Prostate gland (tissue), 2 donors: Measurements from ENCODE around the gene MAD2L2. TPM values are rescaled to one million over a fixed set of nuclear protein-coding genes. Genes with fewer than 3 reads are reported as not detected.

Source experiments
- DNase-seq: peaks from one replicate; pipeline ENCODE4 v3.0.0-alpha.2; 2019; ENCODE audit warnings: low spot score
- H3K27ac ChIP-seq, 2 donors: fragments of 200-600 bp; sonication (generic); 2 replicates each; pipeline ENCODE4 v1.5.1; 2017 to 2019
- H3K27me3 ChIP-seq: fragments of 200-600 bp; sonication (generic); replicated peaks from 2 replicates; pipeline ENCODE4 v1.5.1; 2019; ENCODE audit not compliant: insufficient read depth
- H3K36me3 ChIP-seq, 2 donors: fragments of 200-600 bp; sonication (generic); 1 replicate in 1 of 2; 2 replicates in 1 of 2; pipeline versions ENCODE4 v1.5.1 to v1.8.1; 2017 to 2019
- H3K4me1 ChIP-seq: fragments of 200-600 bp; sonication (generic); replicated peaks from 2 replicates; pipeline ENCODE4 v1.5.1; 2019
- H3K4me3 ChIP-seq, 2 donors: fragments of 200-600 bp; sonication (generic); 2 replicates each; pipeline ENCODE4 v1.5.1; 2017 to 2019
- H3K9me3 ChIP-seq: fragments of 200-600 bp; sonication (generic); 2 replicates; pipeline ENCODE4 v1.5.1; 2017
- POLR2A ChIP-seq: fragments of 450-650 bp; IDR thresholded peaks from one replicate; pipeline ENCODE4 v1.6.1; 2016; ENCODE audit warnings: antibody characterized with exemption, mild to moderate bottlenecking
- POLR2AphosphoS5 ChIP-seq: sonication (generic); formaldehyde crosslinking; IDR thresholded peaks from one replicate; pipeline ENCODE4 v1.6.1; 2017; ENCODE audit warnings: antibody characterized with exemption
- WGBS: methylation state at CpG from one replicate; pipeline ENCODE4 v1.1.5; 2018; 5-methylcytosine and 5-hydroxymethylcytosine counted together
- intact Hi-C: fragments of 100-400 bp; cut with DNase I; formaldehyde crosslinking; loops from one replicate; pipeline ENCODE4 v1.14.2; 2022
- total RNA-seq, 2 donors: library from RNA; depleted of rRNA; stranded (reverse); fragments of >200 nt; gene quantifications; one replicate each; pipeline ENCODE4 v1.1.0, GENCODE V29; 2016
- TF ChIP-seq, protein P1 (sequence below), 4 experiments: fragments of 200-600 bp in 2 of 4; fragments of 450-650 bp in 2 of 4; sonication (generic) in 2 of 4; IDR thresholded peaks; 1 replicate in 3 of 4; 2 replicates in 1 of 4; pipeline ENCODE4 v1.5.1; 2016 to 2019; ENCODE audit warnings: antibody characterized with exemption in 4 of 4, mild to moderate bottlenecking in 2 of 4, moderate library complexity in 2 of 4

The MAD2L2 gene
- total RNA-seq, 2 donors from 2014 or later = 37.3 to 67.8 TPM

GRCh38 chr1:11674488-11674887, 6.5 kb downstream of the MAD2L2 start:
- no peak for DNase-seq
- whole genome bisulfite sequencing = 97% methylated on average over 12 of the region's 14 CpGs
- H3K27me3 ChIP-seq = no peaks in the 10 kb centered on the region
- H3K4me3 ChIP-seq = no peak overlapping the region
- H3K4me1 ChIP-seq = no peaks in the 10 kb centered on the region
- intact Hi-C loops = no loop called here
- TF ChIP-seq POLR2A (no peak), POLR2AphosphoS5 (no peak)
- TF ChIP-seq, protein P1, sequence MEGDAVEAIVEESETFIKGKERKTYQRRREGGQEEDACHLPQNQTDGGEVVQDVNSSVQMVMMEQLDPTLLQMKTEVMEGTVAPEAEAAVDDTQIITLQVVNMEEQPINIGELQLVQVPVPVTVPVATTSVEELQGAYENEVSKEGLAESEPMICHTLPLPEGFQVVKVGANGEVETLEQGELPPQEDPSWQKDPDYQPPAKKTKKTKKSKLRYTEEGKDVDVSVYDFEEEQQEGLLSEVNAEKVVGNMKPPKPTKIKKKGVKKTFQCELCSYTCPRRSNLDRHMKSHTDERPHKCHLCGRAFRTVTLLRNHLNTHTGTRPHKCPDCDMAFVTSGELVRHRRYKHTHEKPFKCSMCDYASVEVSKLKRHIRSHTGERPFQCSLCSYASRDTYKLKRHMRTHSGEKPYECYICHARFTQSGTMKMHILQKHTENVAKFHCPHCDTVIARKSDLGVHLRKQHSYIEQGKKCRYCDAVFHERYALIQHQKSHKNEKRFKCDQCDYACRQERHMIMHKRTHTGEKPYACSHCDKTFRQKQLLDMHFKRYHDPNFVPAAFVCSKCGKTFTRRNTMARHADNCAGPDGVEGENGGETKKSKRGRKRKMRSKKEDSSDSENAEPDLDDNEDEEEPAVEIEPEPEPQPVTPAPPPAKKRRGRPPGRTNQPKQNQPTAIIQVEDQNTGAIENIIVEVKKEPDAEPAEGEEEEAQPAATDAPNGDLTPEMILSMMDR (IDR thresholded peaks at IDR 0.05) = no peak
- no peaks in the 10 kb centered on the region for H3K9me3 ChIP-seq
- no peak overlapping the region for H3K27ac ChIP-seq
- H3K36me3 ChIP-seq = peaks cover 0 to 9% of the 10 kb centered on the region in 2 donors

DNA sequence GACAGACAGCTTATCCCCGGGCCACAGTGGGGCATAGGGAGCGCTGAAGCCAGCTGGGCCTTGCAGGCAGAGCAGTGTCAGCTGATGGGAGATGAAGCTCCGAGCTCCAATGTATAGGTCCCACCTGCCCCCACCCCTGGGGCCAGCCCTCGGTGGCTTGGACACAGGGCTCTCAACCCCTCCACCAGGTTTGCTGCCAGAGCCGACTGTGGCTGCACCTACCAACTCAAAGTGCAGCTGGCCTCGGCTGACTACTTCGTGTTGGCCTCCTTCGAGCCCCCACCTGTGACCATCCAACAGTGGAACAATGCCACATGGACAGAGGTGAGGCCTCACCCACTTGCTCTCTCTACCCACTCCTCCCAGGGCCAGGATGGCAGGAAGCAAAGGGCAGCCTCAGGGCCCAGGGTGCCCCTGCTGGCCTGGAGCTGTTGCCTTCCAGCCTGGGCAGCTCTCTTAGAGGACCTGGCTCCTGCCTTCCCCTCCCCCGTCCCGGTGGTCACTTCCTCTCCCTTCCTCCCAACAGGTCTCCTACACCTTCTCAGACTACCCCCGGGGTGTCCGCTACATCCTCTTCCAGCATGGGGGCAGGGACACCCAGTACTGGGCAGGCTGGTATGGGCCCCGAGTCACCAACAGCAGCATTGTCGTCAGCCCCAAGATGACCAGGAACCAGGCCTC, 7.7 kb downstream of the MAD2L2 start:
- 81% methylated on average over 12 of the region's 14 CpGs for WGBS
- no peak for DNase-seq
- Histone ChIP-seq H3K9me3 (no peaks in the 10 kb centered on the region), H3K27ac (no peak overlapping the region), H3K27me3 (no peaks in the 10 kb centered on the region), H3K4me1 (no peaks in the 10 kb centered on the region), H3K36me3 (peaks cover 0 to 9% of the 10 kb centered on the region in 2 donors), H3K4me3 (no peak overlapping the region)
- intact Hi-C loops = no loop called here
- TF ChIP-seq, protein P1 (IDR thresholded peaks at IDR 0.05) = no peak
- TF ChIP-seq POLR2AphosphoS5 (no peak), POLR2A (no peak)

- no peak for DNase-seq
- TF ChIP-seq, protein P1 (IDR thresholded peaks at IDR 0.05) = no peak
- TF ChIP-seq POLR2AphosphoS5 (no peak), POLR2A (no peak)
- Histone ChIP-seq H3K27ac (no peak overlapping the region), H3K36me3 (peaks cover 0 to 9% of the 10 kb centered on the region in 2 donors), H3K4me1 (no peaks in the 10 kb centered on the region), H3K9me3 (no peaks in the 10 kb centered on the region), H3K27me3 (no peaks in the 10 kb centered on the region), H3K4me3 (no peak overlapping the region)
- 91% methylated on average over 12 of the region's 14 CpGs for WGBS
- intact Hi-C loops = no loop called here
These were observed 9.2 kb downstream of the MAD2L2 start for GRCh38 chr1:11671544-11672286.

DNA sequence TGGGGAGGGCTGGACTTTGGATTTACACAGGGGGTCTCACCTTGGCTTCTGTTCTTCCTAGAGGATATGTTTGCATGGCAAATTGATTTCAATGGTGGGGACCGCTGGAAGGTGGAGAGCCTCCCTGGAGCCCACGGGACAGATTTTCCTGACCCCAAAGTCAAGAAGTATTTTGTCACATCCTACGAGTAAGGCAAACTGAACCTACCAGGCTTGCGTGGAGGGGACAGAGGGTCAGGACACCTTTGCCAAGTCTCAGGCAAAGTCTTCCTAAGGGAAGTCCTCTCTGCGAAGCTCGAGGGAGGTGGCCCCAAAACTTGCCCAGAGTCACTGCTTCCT, 9.8 kb downstream of the MAD2L2 start:
- Histone ChIP-seq H3K9me3 (no peaks in the 10 kb centered on the region), H3K4me1 (no peaks in the 10 kb centered on the region), H3K36me3 (peaks cover 0 to 9% of the 10 kb centered on the region in 2 donors), H3K27ac (no peak overlapping the region), H3K4me3 (no peak overlapping the region), H3K27me3 (no peaks in the 10 kb centered on the region)
- intact Hi-C loops = no loop called here
- DNase-seq = no peak
- TF ChIP-seq POLR2AphosphoS5 = no peak
- TF ChIP-seq, protein P1 (IDR thresholded peaks at IDR 0.05) = no peak
- no peak for TF ChIP-seq POLR2A
- WGBS = 88% methylated on average over 6 of the region's 6 CpGs

- TF ChIP-seq, protein P1 (IDR thresholded peaks at IDR 0.05) = no peak
- TF ChIP-seq POLR2A (no peak), POLR2AphosphoS5 (no peak)
- no peaks in the 10 kb centered on the region for H3K4me1 ChIP-seq
- intact Hi-C loops = no loop called here
- no peak overlapping the region for H3K27ac ChIP-seq
- H3K4me3 ChIP-seq = no peak overlapping the region
- H3K36me3 ChIP-seq = peaks cover 0 to 9% of the 10 kb centered on the region in 2 donors
- H3K9me3 ChIP-seq = no peaks in the 10 kb centered on the region
- no peak for DNase-seq
- no peaks in the 10 kb centered on the region for H3K27me3 ChIP-seq
- WGBS = 64% methylated on average over 6 of the region's 6 CpGs
These were observed 10.2 kb downstream of the MAD2L2 start for GRCh38 chr1:11670747-11671146.
